Adrenal gland (tissue), 5 donors: ENCODE data around the gene AGBL4.

ENCODE experiments used
- CTCF ChIP-seq, 6 experiments: fragments of 450-650 bp in 4 of 6; fragments of 200-600 bp in 2 of 6; sonication (generic) in 1 of 6; IDR thresholded peaks; 1 replicate in 5 of 6; 2 replicates in 1 of 6; pipeline versions ENCODE4 v1.5.1 to v1.8.0; 2016 to 2021; ENCODE audit warnings: antibody characterized with exemption in 6 of 6, mild to moderate bottlenecking in 2 of 6, moderate library complexity in 1 of 6
- POLR2A ChIP-seq, 2 donors: fragments of 450-650 bp; IDR thresholded peaks; one replicate each; pipeline ENCODE4 v1.6.1; 2017; ENCODE audit warnings: antibody characterized with exemption in 2 of 2, mild to moderate bottlenecking in 2 of 2, moderate library complexity in 1 of 2
- donor health status: DM: no; HTN: no; CAD: no.

GRCh38 chr1:48887796-48888195 lies 1136.0 kb downstream of the AGBL4 start:
- no peak for TF ChIP-seq CTCF (IDR thresholded peaks at IDR 0.05)
- TF ChIP-seq POLR2A (IDR thresholded peaks at IDR 0.05) = no peak
